HepG2 (cell line): ENCODE data around the gene TRIM8. TPM values are rescaled to one million over a fixed set of nuclear protein-coding genes. Genes with fewer than 3 reads are reported as not detected.
A peak's percentile ranks its signal among the peaks of the same experiment; 100 is the strongest.

ENCODE experiments used
- ATAC-seq: fragments of 200-7000 bp; cut with Tn5 transposase; 3 replicates; pipeline ENCODE4 v1.9.1; 2020; ENCODE audit warnings: mild to moderate bottlenecking, moderate library complexity
- BruUV-seq: library from RNA; stranded (reverse); fragments of 400-500 nt; replicated peaks from 2 replicates; lab custom pipeline; 2021; lab: Mats Ljungman, UMichigan
- CTCF ChIA-PET: fragments of 300-600 bp; formaldehyde crosslinking; extraction: SDS; loops from one replicate; lab custom pipeline; 2021; ENCODE audit warnings: low total read pairs, inconsistent platforms, low intra/inter-chr PET ratio; lab: Yijun Ruan, JAX
- POLR2A ChIA-PET: fragments of 350-600 bp; sonication (Branson Sonifier 250); formaldehyde crosslinking; loops from one replicate; lab custom pipeline; 2020; ENCODE audit warnings: antibody characterized with exemption, inconsistent platforms; lab: Yijun Ruan, JAX
- DNase-seq: peaks from one replicate; pipeline ENCODE4 v3.0.0-alpha.2; 2015; ENCODE audit warnings: low spot score
- FAIRE-seq: peaks from 3 replicates; lab custom pipeline; 2011; peaks lifted over from hg19 to GRCh38; lab: Jason Lieb, UNC
- H2AFZ ChIP-seq: one replicate; pipeline ENCODE4 v1.6.1; 2011; ENCODE audit warnings: low read length, inconsistent platforms
- H3K27ac ChIP-seq: fragments of 300-600 bp; 3 replicates; pipeline ENCODE4 v1.8.0; 2011; ENCODE audit warnings: mixed run types, mild to moderate bottlenecking, mixed read lengths, low read length, inconsistent platforms; ENCODE audit not compliant: insufficient read depth; ENCODE audit errors: extremely low read length
- H3K27me3 ChIP-seq, 2 experiments: fragments of 200-600 bp in 1 of 2; 2 replicates in 1 of 2; 3 replicates in 1 of 2; pipeline versions ENCODE4 v1.6.0 to v1.8.0; 2011; ENCODE audit warnings: low read length in 2 of 2, mild to moderate bottlenecking in 2 of 2, moderate library complexity in 2 of 2, inconsistent platforms in 1 of 2; ENCODE audit not compliant: insufficient read depth in 2 of 2, control insufficient read depth in 1 of 2
- H3K36me3 ChIP-seq, 2 experiments: fragments of 200-600 bp in 1 of 2; replicated peaks in 1 of 2; 2 replicates in 1 of 2; 3 replicates in 1 of 2; pipeline versions ENCODE4 v1.5.1 to v1.8.0; 2011; ENCODE audit warnings: low read length in 2 of 2, inconsistent platforms in 1 of 2; ENCODE audit not compliant: insufficient read depth in 2 of 2, control insufficient read depth in 1 of 2
- H3K4me1 ChIP-seq: 2 replicates; pipeline ENCODE4 v1.5.1; 2012; ENCODE audit warnings: low read length, inconsistent platforms; ENCODE audit not compliant: insufficient read depth
- H3K4me2 ChIP-seq: 2 replicates; pipeline ENCODE4 v1.6.0; 2011; ENCODE audit warnings: low read depth, low read length, inconsistent platforms
- H3K4me3 ChIP-seq, 3 experiments: fragments of 200-600 bp in 1 of 3; sonication (generic), shearing (Covaris generic) in 1 of 3; replicated peaks in 1 of 3; 2 replicates each; pipeline ENCODE4 v1.5.1; 2011 to 2016; ENCODE audit warnings: low read length in 3 of 3, inconsistent platforms in 2 of 3, low read depth in 2 of 3, mild to moderate bottlenecking in 2 of 3, control low read depth in 1 of 3, mixed read lengths in 1 of 3; ENCODE audit not compliant: insufficient read depth in 1 of 3
- H3K79me2 ChIP-seq: one replicate; pipeline ENCODE4 v1.6.1; 2011; ENCODE audit warnings: low read length, inconsistent platforms; ENCODE audit not compliant: insufficient read depth
- H3K9ac ChIP-seq: 2 replicates; pipeline ENCODE4 v1.6.0; 2011; ENCODE audit warnings: mild to moderate bottlenecking, low read depth, low read length, inconsistent platforms; ENCODE audit not compliant: insufficient read depth
- H3K9me3 ChIP-seq: 2 replicates; pipeline ENCODE4 v1.5.1; 2012; ENCODE audit warnings: mild to moderate bottlenecking, low read length
- H4K20me1 ChIP-seq: 2 replicates; pipeline ENCODE4 v1.6.0; 2011; ENCODE audit warnings: inconsistent platforms, mild to moderate bottlenecking, low read length, moderate library complexity; ENCODE audit not compliant: insufficient read depth
- HOXA9 ChIP-seq: sonication (generic); formaldehyde crosslinking; IDR thresholded peaks from 2 replicates; pipeline ENCODE4 v1.8.1; 2022; ENCODE audit warnings: missing genetic modification reagents, mild to moderate bottlenecking, moderate library complexity, borderline replicate concordance
- KLF13 ChIP-seq: sonication (generic); formaldehyde crosslinking; IDR thresholded peaks from 2 replicates; pipeline ENCODE4 v1.4.0; 2020; ENCODE audit warnings: mild to moderate bottlenecking, missing genetic modification reagents
- PHB2 ChIP-seq: fragments of 450-650 bp; IDR thresholded peaks from 2 replicates; pipeline ENCODE4 v1.6.1; 2018; ENCODE audit not compliant: partially characterized antibody
- RBFOX2 ChIP-seq: fragments of 200-400 bp; formaldehyde crosslinking; IDR thresholded peaks from 2 replicates; pipeline ENCODE4 v1.6.1; 2017; ENCODE audit warnings: low read depth, mild to moderate bottlenecking, low read length
- RBM22 ChIP-seq: fragments of 200-400 bp; formaldehyde crosslinking; optimal IDR thresholded peaks from 2 replicates; pipeline ENCODE3; 2017; ENCODE audit warnings: mild to moderate bottlenecking, low read length, moderate library complexity
- SNAI1 ChIP-seq: sonication (generic); formaldehyde crosslinking; IDR thresholded peaks from 2 replicates; pipeline ENCODE4 v1.5.0; 2020; ENCODE audit warnings: mild to moderate bottlenecking, missing genetic modification reagents, borderline replicate concordance
- TAF1 ChIP-seq: sonication (generic); formaldehyde crosslinking; IDR thresholded peaks from 2 replicates; pipeline ENCODE4 v1.4.0; 2020; ENCODE audit warnings: missing genetic modification reagents
- TBP ChIP-seq: sonication (generic); formaldehyde crosslinking; IDR thresholded peaks from 2 replicates; pipeline ENCODE4 v1.5.0; 2020; ENCODE audit warnings: missing genetic modification reagents
- ZMYM2 ChIP-seq: sonication (generic); formaldehyde crosslinking; IDR thresholded peaks from 2 replicates; pipeline ENCODE4 v1.8.0; 2022; ENCODE audit warnings: mild to moderate bottlenecking, missing genetic modification reagents
- ZNF230 ChIP-seq: sonication (generic); formaldehyde crosslinking; IDR thresholded peaks from 2 replicates; pipeline ENCODE4 v1.4.0; 2020; ENCODE audit warnings: mild to moderate bottlenecking, missing genetic modification reagents
- ZNF619 ChIP-seq: sonication (generic); formaldehyde crosslinking; IDR thresholded peaks from 2 replicates; pipeline ENCODE4 v1.4.0; 2020; ENCODE audit warnings: mild to moderate bottlenecking, missing genetic modification reagents
- ZNF629 ChIP-seq: sonication (generic); formaldehyde crosslinking; conservative IDR thresholded peaks from 2 replicates; pipeline ENCODE4 v1.5.0; 2020; ENCODE audit warnings: missing genetic modification reagents
- WGBS: methylation state at CpG from one replicate; pipeline ENCODE4 v1.1.6; 2017; ENCODE audit warnings: low lambda C conversion rate; 5-methylcytosine and 5-hydroxymethylcytosine counted together
- in situ Hi-C: cut with HindIII; loops from 2 replicates; pipeline ENCODE4 v1.10.0; 2017; ENCODE audit warnings: low pct_unique_long_range_greater_than_20kb; ENCODE audit not compliant: extremely low pct_ligation_motif_present
- intact Hi-C: fragments of 100-400 bp; cut with micrococcal nuclease; formaldehyde crosslinking; loops from one replicate; pipeline ENCODE4 v1.10.0; 2022; ENCODE audit not compliant: unreplicated experiment
- polyA plus RNA-seq, 8 experiments: library from polyadenylated mRNA; depleted of rRNA in 3 of 8; stranded (reverse) in 7 of 8; unstranded in 1 of 8; fragments of >200 nt; fragmentation: Illumina TruSeq in 4 of 8; extraction: Trizol in 4 of 8; gene quantifications; 2 replicates each; pipeline versions ENCODE4 v1.2.1 to v1.2.3, GENCODE V29; 2011 to 2016; ENCODE audit warnings: low read depth in 4 of 8, missing spikeins in 1 of 8, mixed read lengths in 1 of 8; ENCODE audit not compliant: insufficient read depth in 1 of 8
- total RNA-seq, 5 experiments: library from RNA; depleted of rRNA; stranded (reverse); fragments of >200 nt; fragmentation: Illumina TruSeq; extraction: Trizol; gene quantifications; 2 replicates each; pipeline ENCODE4 v1.2.3, GENCODE V29; 2016; ENCODE audit warnings: low read depth in 1 of 5
- TF ChIP-seq, protein P1 (sequence below): fragments of 450-650 bp; IDR thresholded peaks from 2 replicates; pipeline ENCODE4 v1.6.1; 2016
- TF ChIP-seq, protein P2 (sequence below): sonication (generic); formaldehyde crosslinking; IDR thresholded peaks from 2 replicates; pipeline ENCODE4 v1.4.0; 2020; ENCODE audit warnings: missing genetic modification reagents
- TF ChIP-seq, protein P3 (sequence below): sonication (generic); formaldehyde crosslinking; IDR thresholded peaks from 2 replicates; pipeline ENCODE4 v1.4.0; 2020; ENCODE audit warnings: missing genetic modification reagents
- TF ChIP-seq, protein P4 (sequence below): sonication (generic); formaldehyde crosslinking; IDR thresholded peaks from 2 replicates; pipeline ENCODE4 v1.4.0; 2020; ENCODE audit warnings: missing genetic modification reagents

The TRIM8 gene
- total and polyA plus RNA-seq, 2 of the 13 experiments (the other 11 are each of a cell fraction or from before 2014, with no cell fraction given), result 38.9 to 66.5 TPM

DNA sequence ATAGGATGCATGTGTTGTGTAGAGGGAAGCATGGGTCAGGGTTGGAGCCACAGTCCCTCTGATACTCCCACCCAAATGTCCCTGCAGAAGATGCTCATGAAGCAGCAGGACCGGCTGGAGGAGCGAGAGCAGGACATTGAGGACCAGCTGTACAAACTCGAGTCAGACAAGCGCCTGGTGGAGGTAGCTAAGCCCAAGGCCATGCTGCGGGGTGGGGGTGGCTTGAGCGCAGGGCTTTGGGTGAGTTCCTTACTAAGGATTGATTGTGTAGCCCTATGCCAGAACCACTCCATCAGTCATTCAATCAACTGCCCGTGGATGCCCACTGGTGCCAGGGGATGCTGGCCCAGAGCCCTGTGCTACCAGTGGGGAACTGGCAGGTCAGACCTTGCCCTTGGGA is 10.3 kb downstream of the TRIM8 start (continued):
- TF ChIP-seq, protein P1, sequence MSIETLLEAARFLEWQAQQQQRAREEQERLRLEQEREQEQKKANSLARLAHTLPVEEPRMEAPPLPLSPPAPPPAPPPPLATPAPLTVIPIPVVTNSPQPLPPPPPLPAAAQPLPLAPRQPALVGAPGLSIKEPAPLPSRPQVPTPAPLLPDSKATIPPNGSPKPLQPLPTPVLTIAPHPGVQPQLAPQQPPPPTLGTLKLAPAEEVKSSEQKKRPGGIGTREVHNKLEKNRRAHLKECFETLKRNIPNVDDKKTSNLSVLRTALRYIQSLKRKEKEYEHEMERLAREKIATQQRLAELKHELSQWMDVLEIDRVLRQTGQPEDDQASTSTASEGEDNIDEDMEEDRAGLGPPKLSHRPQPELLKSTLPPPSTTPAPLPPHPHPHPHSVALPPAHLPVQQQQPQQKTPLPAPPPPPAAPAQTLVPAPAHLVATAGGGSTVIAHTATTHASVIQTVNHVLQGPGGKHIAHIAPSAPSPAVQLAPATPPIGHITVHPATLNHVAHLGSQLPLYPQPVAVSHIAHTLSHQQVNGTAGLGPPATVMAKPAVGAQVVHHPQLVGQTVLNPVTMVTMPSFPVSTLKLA, result no peak
- TF ChIP-seq ZNF629 (CRISPR knock-in tag), result no peak
- no peak for TF ChIP-seq TAF1 (CRISPR knock-in tag)
- no peak for TF ChIP-seq SNAI1 (CRISPR knock-in tag)
- TF ChIP-seq ZNF619 (CRISPR knock-in tag), result no peak
- peak; percentile 25 for TF ChIP-seq RBM22
- TF ChIP-seq, protein P2, sequence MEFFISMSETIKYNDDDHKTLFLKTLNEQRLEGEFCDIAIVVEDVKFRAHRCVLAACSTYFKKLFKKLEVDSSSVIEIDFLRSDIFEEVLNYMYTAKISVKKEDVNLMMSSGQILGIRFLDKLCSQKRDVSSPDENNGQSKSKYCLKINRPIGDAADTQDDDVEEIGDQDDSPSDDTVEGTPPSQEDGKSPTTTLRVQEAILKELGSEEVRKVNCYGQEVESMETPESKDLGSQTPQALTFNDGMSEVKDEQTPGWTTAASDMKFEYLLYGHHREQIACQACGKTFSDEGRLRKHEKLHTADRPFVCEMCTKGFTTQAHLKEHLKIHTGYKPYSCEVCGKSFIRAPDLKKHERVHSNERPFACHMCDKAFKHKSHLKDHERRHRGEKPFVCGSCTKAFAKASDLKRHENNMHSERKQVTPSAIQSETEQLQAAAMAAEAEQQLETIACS, result no peak
- TF ChIP-seq, all 625 proteins: peak for 2

DNA sequence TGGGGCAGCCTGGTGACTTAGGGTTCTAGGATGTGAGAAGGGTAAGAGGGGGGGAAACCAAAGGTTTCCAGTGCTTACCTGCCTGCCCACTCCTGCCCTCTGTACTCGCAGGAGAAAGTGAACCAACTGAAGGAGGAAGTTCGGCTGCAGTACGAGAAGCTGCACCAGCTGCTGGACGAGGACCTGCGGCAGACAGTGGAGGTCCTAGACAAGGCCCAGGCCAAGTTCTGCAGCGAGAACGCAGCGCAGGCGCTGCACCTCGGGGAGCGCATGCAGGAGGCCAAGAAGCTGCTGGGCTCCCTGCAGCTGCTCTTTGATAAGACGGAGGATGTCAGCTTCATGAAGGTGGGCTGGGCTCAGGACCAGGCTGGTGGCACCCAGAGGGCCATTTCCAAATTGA is 10.7 kb downstream of the TRIM8 start:
- intact Hi-C loops, result no loop called here
- TF ChIP-seq, protein P3, sequence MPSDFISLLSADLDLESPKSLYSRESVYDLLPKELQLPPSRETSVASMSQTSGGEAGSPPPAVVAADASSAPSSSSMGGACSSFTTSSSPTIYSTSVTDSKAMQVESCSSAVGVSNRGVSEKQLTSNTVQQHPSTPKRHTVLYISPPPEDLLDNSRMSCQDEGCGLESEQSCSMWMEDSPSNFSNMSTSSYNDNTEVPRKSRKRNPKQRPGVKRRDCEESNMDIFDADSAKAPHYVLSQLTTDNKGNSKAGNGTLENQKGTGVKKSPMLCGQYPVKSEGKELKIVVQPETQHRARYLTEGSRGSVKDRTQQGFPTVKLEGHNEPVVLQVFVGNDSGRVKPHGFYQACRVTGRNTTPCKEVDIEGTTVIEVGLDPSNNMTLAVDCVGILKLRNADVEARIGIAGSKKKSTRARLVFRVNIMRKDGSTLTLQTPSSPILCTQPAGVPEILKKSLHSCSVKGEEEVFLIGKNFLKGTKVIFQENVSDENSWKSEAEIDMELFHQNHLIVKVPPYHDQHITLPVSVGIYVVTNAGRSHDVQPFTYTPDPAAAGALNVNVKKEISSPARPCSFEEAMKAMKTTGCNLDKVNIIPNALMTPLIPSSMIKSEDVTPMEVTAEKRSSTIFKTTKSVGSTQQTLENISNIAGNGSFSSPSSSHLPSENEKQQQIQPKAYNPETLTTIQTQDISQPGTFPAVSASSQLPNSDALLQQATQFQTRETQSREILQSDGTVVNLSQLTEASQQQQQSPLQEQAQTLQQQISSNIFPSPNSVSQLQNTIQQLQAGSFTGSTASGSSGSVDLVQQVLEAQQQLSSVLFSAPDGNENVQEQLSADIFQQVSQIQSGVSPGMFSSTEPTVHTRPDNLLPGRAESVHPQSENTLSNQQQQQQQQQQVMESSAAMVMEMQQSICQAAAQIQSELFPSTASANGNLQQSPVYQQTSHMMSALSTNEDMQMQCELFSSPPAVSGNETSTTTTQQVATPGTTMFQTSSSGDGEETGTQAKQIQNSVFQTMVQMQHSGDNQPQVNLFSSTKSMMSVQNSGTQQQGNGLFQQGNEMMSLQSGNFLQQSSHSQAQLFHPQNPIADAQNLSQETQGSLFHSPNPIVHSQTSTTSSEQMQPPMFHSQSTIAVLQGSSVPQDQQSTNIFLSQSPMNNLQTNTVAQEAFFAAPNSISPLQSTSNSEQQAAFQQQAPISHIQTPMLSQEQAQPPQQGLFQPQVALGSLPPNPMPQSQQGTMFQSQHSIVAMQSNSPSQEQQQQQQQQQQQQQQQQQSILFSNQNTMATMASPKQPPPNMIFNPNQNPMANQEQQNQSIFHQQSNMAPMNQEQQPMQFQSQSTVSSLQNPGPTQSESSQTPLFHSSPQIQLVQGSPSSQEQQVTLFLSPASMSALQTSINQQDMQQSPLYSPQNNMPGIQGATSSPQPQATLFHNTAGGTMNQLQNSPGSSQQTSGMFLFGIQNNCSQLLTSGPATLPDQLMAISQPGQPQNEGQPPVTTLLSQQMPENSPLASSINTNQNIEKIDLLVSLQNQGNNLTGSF, result no peak
- no peak for TF ChIP-seq PHB2
- no peak for TF ChIP-seq KLF13
- TF ChIP-seq HOXA9 (CRISPR knock-in tag), result no peak
- peak; percentile 46; the same call in 1 of the 2 replicates for TF ChIP-seq RBFOX2
- TF ChIP-seq, protein P4, sequence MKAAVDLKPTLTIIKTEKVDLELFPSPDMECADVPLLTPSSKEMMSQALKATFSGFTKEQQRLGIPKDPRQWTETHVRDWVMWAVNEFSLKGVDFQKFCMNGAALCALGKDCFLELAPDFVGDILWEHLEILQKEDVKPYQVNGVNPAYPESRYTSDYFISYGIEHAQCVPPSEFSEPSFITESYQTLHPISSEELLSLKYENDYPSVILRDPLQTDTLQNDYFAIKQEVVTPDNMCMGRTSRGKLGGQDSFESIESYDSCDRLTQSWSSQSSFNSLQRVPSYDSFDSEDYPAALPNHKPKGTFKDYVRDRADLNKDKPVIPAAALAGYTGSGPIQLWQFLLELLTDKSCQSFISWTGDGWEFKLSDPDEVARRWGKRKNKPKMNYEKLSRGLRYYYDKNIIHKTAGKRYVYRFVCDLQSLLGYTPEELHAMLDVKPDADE, result no peak
- TF ChIP-seq ZNF230 (CRISPR knock-in tag), result no peak
- TF ChIP-seq ZMYM2 (CRISPR knock-in tag), result no peak
- no peak for TF ChIP-seq TBP (CRISPR knock-in tag)

More for the DNA sequence above, 10.7 kb downstream of the TRIM8 start:
- no peak overlapping the region for H2AFZ ChIP-seq
- H3K79me2 ChIP-seq, result peaks cover 30% of the 10 kb centered on the region
- no peak overlapping the region for H3K4me2 ChIP-seq
- H3K9ac ChIP-seq, result no peak overlapping the region
- POLR2A ChIA-PET, result interaction anchor here (4.0 kb wide), 1 partner anchor 9 kb away, joined by 23 read pairs; no protein-coding TSS in a partner anchor
- H3K36me3 ChIP-seq, result peaks cover 40 to 64% of the 10 kb centered on the region in 2 experiments
- CTCF ChIA-PET, result no interaction called here
- no TSS peak for BruUV-seq
- FAIRE-seq (no peak), ATAC-seq (no peak), DNase-seq (no peak)
- no peaks in the 10 kb centered on the region for H3K9me3 ChIP-seq
- H4K20me1 ChIP-seq, result peaks cover 55% of the 10 kb centered on the region
- H3K4me3 ChIP-seq, result no peak overlapping the region
- H3K27me3 ChIP-seq, result no peaks in the 10 kb centered on the region
- 96% methylated on average over 12 of the region's 12 CpGs for WGBS
- in situ Hi-C loops, result no loop called here
- H3K4me1 ChIP-seq, result peaks cover 36% of the 10 kb centered on the region
- no peak overlapping the region for H3K27ac ChIP-seq
